Measurements from ENCODE around the gene NFAT5. TPM values are rescaled to one million over a fixed set of nuclear protein-coding genes. Genes with fewer than 3 reads are reported as not detected.

Gene NFAT5
- polyA plus RNA-seq, 3 donors: 2.4 to 6.9 (median 2.5) TPM

GRCh38 chr16:69688589-69688988, 122.8 kb downstream of the NFAT5 start:
- no CpG with 5 or more reads among the region's 2 CpGs for WGBS (ENCODE audit: insufficient coverage)
- Mint-ChIP-seq H3K4me1 (no peaks in the 10 kb centered on the region), H3K36me3 (peaks cover 43 to 71% of the 10 kb centered on the region in 2 donors), H3K9me3 (no peaks in the 10 kb centered on the region), H3K4me3 (no peak overlapping the region), H3K27me3 (ENCODE audit: low read depth in 3 of 3) (no peaks in the 10 kb centered on the region), H3K27ac (no peak overlapping the region)
- no peaks in the 10 kb centered on the region for H4K20me1 ChIP-seq (ENCODE audit: insufficient read depth, low read length)
- no peak for TF ChIP-seq CTCF (IDR thresholded peaks at IDR 0.05)
- no peaks in the 10 kb centered on the region for H3K4me1 ChIP-seq (ENCODE audit: control insufficient read depth in 1 of 2, insufficient read depth in 2 of 2, low read length in 2 of 2)
- DNase-seq: no peak
- no peak overlapping the region for H3K27ac ChIP-seq (ENCODE audit: low read depth in 1 of 2, low read length in 2 of 2)
- no peaks in the 10 kb centered on the region for H3K27me3 ChIP-seq (ENCODE audit: control insufficient read depth in 2 of 2, insufficient read depth in 2 of 2, low read length in 2 of 2)
- no peaks in the 10 kb centered on the region for H3K79me2 ChIP-seq (ENCODE audit: insufficient read depth, low read length)
- no peak overlapping the region for H2AFZ ChIP-seq (ENCODE audit: insufficient read depth, low read depth, low read length, poor library complexity, severe bottlenecking)
- H3K4me3 ChIP-seq (replicated peaks in 1 of 3; ENCODE audit: low read depth in 2 of 3, low read length in 3 of 3): no peak overlapping the region
- no peak overlapping the region for H3K9ac ChIP-seq (ENCODE audit: insufficient read depth, low read length, poor library complexity, severe bottlenecking)
- H3K36me3 ChIP-seq (replicated peaks in 1 of 2; ENCODE audit: control insufficient read depth in 1 of 2, insufficient read depth in 2 of 2, low read length in 2 of 2): peaks cover 32 to 60% of the 10 kb centered on the region in 2 donors
- intact Hi-C loops (cut with micrococcal nuclease): no loop called here
- no peak overlapping the region for H3K4me2 ChIP-seq (replicated peaks; ENCODE audit: extremely low read depth, low read length, poor library complexity, severe bottlenecking)
- no peaks in the 10 kb centered on the region for H3K9me3 ChIP-seq (replicated peaks in 1 of 2; ENCODE audit: control insufficient read depth in 1 of 2, insufficient read depth in 1 of 2, low read length in 2 of 2)

GRCh38 chr16:69691980-69692911, 126.5 kb downstream of the NFAT5 start:
- Mint-ChIP-seq H3K4me1 (no peaks in the 10 kb centered on the region), H3K27me3 (ENCODE audit: low read depth in 3 of 3) (no peaks in the 10 kb centered on the region), H3K27ac (no peak overlapping the region), H3K9me3 (no peaks in the 10 kb centered on the region), H3K36me3 (peaks cover 54 to 74% of the 10 kb centered on the region in 2 donors), H3K4me3 (no peak overlapping the region)
- peaks cover 64 to 84% of the 10 kb centered on the region in 2 donors for H3K36me3 ChIP-seq (replicated peaks in 1 of 2; ENCODE audit: control insufficient read depth in 1 of 2, insufficient read depth in 2 of 2, low read length in 2 of 2)
- H3K79me2 ChIP-seq (ENCODE audit: insufficient read depth, low read length): no peaks in the 10 kb centered on the region
- intact Hi-C loops (cut with micrococcal nuclease): no loop called here
- no peaks in the 10 kb centered on the region for H3K9me3 ChIP-seq (replicated peaks in 1 of 2; ENCODE audit: control insufficient read depth in 1 of 2, insufficient read depth in 1 of 2, low read length in 2 of 2)
- no peak overlapping the region for H3K4me2 ChIP-seq (replicated peaks; ENCODE audit: extremely low read depth, low read length, poor library complexity, severe bottlenecking)
- no peak overlapping the region for H3K9ac ChIP-seq (ENCODE audit: insufficient read depth, low read length, poor library complexity, severe bottlenecking)
- no peak overlapping the region for H2AFZ ChIP-seq (ENCODE audit: insufficient read depth, low read depth, low read length, poor library complexity, severe bottlenecking)
- H4K20me1 ChIP-seq (ENCODE audit: insufficient read depth, low read length): no peaks in the 10 kb centered on the region
- no peak for DNase-seq
- WGBS (ENCODE audit: insufficient coverage): 100% methylated on average over 2 of the region's 4 CpGs
- no peaks in the 10 kb centered on the region for H3K27me3 ChIP-seq (ENCODE audit: control insufficient read depth in 2 of 2, insufficient read depth in 2 of 2, low read length in 2 of 2)
- no peak for TF ChIP-seq CTCF (IDR thresholded peaks at IDR 0.05)
- no peak overlapping the region for H3K4me3 ChIP-seq (replicated peaks in 1 of 3; ENCODE audit: low read depth in 2 of 3, low read length in 3 of 3)
- no peak overlapping the region for H3K27ac ChIP-seq (ENCODE audit: low read depth in 1 of 2, low read length in 2 of 2)
- H3K4me1 ChIP-seq (ENCODE audit: control insufficient read depth in 1 of 2, insufficient read depth in 2 of 2, low read length in 2 of 2): no peaks in the 10 kb centered on the region

Measured in CD14-positive monocyte (primary cell).